HUDEP-2 (cell line): Measurements from ENCODE around the gene CD79A.
"Not testable (repeated sequence)": the region's sequence is repeated elsewhere in the genome, so short reads cannot be mapped to it uniquely, and the experiment has no call there.

ENCODE experiments used
- DNase-seq, 76 experiments: peaks; one replicate each; lab custom pipeline; 2025; ENCODE audit not compliant: unreplicated experiment in 76 of 76; lab: John Stamatoyannopoulos, UW

CD79A gene

DNA sequence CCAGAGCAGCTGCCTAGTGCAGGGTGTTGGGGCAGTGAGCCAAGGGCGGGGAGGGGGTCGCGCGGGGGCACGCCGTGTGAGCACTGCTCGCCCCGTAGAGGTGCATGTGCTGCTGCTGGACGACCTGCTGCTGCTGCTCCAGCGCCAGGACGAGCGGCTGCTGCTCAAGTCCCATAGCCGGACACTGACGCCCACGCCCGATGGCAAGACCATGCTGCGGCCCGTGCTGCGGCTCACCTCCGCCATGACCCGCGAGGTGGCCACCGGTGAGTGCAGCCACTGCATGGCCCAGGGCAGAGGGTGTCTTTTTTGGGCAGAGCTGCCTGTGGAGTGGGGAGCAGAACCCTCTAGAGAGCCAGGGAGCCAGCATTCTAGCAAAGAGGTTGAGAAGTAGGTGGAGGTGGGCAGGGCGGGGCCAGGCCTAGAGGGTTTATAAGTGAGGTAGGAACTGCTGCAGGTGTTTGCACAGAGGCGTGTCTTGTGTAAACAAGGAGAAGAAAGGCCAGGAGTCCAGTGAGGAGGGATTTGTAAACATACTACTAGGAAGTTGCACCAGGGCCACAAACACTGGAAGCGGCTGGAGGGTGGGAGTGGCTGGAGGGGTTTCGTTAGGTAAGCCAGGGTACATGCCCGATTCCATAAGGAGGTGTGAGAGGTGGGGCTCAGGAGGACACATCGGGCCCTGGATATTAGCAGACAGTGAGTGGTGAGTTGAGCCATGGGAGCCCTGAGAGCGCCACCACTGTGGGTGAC, 27.2 kb downstream of the CD79A start:
- no peak for DNase-seq

DNA sequence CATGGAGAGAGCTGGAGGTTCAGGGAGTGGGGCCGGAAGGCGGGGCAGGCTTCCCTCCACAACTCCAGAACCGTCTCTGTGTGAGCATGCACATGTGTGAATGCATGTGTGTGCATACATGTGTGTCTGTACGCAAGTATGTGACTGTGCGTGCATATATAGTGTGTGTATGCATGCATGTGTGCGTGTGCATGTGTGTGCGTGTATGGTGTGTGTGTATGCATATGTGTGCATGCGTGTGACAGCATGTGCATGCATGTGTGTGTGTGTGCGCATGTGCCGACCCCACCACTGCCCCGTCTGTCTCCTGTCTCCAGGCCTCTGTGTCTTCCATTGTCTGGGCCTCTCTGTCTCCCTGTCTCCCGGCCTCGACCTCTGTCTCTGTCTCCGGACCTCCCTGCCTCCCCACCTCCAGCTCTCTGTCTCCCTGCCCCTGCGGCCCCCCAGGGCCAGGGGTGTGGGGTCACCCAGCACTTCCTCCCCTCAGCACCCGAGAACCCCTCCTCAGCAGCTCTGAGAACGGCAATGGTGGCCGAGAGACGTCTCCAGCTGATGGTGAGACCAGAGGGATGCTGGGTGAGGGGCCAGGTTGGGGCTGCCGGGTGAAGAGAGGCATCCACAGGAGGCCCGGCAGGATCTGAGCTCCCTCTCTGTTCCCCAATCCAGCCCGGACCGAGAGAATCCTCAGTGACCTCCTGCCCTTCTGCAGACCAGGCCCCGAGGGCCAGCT, 28.4 kb downstream of the CD79A start:
- DNase-seq, result no peak

DNA sequence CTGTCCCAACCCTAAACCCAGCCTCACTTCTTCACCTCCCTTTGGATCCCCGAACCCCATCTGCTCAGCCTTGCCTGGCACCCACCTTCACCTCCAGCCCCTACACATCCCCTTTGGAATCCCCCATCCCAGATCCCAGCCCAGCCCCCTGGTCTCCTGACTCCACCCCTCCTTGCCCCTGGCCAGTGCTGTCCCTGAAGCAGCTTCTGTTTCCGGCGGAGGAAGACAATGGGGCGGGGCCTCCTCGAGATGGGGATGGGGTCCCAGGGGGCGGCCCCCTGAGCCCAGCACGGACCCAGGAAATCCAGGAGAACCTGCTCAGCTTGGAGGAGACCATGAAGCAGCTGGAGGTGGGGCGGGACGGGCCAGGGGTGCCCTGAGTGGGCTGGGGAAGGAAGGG, 29.2 kb downstream of the CD79A start:
- DNase-seq, result no peak

DNA sequence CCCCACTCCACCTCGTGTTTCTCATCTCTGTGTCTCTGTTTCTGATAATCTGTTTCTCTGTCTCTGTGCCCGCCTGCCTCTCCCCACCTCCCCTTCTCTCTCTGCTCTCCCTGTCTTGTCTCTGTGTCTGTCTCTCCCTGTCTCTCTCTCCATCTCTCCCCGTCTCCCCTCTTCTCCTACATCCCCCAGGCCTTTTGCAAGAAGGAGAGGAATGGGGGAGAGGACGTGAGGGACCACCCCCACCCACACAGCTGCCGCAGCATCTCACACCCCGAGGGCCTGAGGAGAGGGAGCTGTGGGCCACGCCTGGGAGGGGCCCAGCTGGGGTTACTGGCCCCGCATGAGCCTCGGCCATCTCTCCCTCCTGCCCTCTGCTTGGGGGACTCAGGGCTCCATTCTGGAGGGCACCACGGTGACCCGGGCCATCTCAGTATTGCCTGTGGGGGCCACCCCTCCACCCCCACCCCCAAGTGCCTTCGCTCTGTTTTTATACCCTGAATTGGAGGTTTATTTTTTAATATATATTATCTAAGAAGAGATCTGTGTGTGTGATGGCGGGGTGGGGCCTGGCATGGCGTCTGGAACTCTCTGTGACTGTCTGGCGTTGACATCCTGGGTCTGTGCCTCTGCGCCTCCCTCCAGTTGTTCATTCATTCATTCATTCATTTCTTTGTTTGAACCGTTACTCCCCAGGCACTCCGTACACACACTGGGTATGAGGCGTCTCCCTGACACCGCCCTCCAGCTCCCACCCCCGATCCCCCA, 30.0 kb downstream of the CD79A start:
- DNase-seq, result peak in 1 of 76 experiments; percentile 11

- no peak for DNase-seq
Measured at GRCh38 chr19:41907994-41908615, 31.0 kb downstream of the CD79A start.

- DNase-seq, result no peak
Measured at GRCh38 chr19:41908724-41909464, 31.8 kb downstream of the CD79A start.

- DNase-seq, result no peak
Measured at GRCh38 chr19:41909706-41910105, 32.6 kb downstream of the CD79A start.

GRCh38 chr19:41910240-41910991, 33.3 kb downstream of the CD79A start:
- DNase-seq, result no peak

- DNase-seq, result no peak
Measured at GRCh38 chr19:41910992-41911888, 34.2 kb downstream of the CD79A start.

DNA sequence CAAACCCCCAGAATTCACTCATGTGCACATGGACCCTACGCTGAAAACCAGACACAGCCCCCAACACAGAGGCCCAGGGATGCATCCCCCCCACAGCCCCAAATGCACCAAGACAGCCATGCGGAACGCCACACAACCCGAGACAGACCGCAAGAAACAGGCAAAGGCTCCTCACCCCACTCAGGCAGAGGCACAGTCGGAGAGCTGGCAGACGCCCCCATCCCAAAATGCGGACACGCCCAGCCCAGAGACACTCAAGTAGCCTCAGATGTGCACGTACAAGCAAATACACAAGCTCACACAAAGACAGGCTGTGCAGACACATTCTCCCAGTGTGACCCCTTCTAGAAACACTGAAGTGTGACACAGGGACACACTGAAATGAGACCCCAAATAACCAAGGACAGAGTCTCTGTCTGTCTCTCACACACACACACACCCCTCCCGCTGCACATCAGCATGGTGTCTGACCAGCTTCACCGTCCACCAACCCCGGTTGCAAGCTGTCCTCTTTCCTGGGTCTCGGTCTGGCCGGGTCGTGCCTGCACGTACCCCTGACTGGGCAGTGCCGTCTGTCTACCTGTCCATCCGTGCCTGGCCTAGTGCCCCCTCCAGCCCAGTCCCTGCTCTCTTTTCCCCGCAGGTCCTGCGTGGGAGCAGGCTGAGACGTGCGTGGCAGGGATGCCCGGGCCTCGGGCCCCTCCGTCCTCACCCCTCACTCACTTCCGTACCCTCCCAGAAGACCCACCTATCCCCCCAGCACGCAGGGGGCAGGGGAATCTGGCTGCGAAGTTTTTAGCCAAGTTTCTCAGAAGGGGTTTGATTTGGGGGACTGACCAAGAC, 35.0 kb downstream of the CD79A start:
- no peak for DNase-seq

- DNase-seq, result no peak
Measured at GRCh38 chr19:41912899-41913537, 35.9 kb downstream of the CD79A start.

- no peak for DNase-seq
Measured at GRCh38 chr19:41913538-41914423, 36.7 kb downstream of the CD79A start.

DNA sequence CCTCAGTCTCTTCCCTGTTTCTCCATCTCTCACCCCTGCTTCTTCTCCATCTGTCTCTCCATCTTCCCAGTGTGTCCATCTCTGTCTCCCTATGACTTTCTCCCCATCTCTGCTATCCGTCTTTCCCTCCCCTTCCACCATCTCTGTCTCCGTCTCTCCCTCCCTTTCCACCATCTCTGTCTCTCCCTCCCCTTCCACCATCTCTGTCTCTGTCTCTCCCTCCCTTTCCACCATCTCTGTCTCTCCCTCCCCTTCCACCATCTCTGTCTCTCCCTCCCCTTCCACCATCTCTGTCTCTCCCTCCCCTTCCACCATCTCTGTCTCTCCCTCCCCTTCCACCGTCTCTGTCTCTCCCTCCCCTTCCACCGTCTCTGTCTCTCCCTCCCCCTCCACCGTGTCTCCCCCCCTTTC, 37.4 kb downstream of the CD79A start:
- DNase-seq, result not testable (repeated sequence)

DNA sequence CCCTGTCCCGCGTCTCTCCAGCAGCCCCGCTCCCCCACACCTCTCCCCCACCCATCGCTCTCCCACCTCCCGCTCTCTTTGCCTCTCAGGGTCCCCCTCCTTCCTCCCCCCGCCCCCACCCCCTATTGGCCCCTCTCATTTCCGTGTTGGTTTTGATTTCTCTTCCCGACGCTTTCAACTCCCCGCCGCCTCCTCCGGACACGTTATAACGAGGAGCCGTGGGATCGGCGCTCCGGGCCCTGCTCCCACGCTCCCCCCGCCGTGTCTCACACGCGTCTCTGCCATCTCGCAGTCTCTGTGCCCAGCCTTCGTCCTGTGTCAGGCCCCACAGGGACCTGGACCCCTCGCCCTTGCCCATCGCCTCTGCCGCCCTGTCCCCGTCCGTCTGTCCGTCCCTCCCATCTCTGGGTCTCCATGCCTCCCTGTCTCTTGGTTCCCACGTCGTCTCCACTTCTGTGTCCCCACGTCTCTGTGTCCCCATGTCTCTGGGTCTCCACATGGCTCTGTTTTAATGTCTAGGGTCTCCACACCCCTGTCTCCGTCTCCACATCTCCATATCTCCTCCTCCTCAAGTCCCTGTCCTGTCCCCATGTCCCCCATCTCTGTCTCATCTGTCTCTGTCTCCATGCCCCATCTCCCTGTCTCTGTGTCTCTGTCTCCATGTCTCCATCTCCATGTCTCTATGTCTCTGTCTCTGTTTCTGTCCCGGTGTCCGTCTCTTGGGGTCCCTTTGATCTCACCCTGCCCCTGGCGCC, 38.1 kb downstream of the CD79A start:
- no peak for DNase-seq

DNA sequence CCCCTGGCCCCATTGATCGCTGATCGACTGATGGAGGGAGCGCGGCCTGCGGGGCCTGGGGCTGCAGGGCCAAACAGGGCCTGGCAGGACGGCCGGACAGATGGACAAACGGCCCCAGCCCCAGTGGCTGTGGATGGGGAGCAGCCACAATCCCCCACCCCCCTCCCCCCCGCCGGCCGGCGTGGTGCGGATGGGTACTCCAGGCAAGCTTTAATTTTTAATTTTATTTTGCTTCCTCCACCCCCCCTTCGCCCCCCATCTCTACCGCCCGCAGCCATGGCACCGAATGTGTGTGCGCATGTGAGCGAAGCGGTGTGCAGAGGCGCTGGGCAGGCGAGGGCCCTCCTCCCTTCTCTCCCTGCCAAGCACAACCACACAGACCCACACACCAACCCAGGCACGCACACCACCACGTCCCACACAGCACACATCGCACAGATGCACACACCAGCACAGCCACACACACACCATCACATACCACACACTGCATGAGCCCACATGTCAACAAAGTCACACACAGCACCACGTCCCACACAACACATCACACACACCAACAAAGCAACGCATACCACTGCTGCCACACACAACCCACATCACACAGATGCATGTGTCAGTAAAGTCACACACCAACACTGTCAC, 38.8 kb downstream of the CD79A start:
- no peak for DNase-seq
